BLaER1 (cell line): ENCODE measurements around the gene GAS6.

Experiments used
- H3K27ac ChIP-seq: shearing (Covaris generic); formaldehyde crosslinking; 2 replicates; pipeline ENCODE4 v1.8.1; 2022
- H3K27me3 ChIP-seq: shearing (Covaris generic); formaldehyde crosslinking; 2 replicates; pipeline ENCODE4 v1.8.1; 2022
- H3K36me3 ChIP-seq: shearing (Covaris generic); formaldehyde crosslinking; 2 replicates; pipeline ENCODE4 v1.8.1; 2022
- H3K4me1 ChIP-seq: shearing (Covaris generic); formaldehyde crosslinking; 2 replicates; pipeline ENCODE4 v1.8.1; 2022
- H3K4me2 ChIP-seq: shearing (Covaris generic); formaldehyde crosslinking; 2 replicates; pipeline ENCODE4 v1.8.1; 2022
- H3K4me3 ChIP-seq: shearing (Covaris generic); formaldehyde crosslinking; 2 replicates; pipeline ENCODE4 v1.8.1; 2022
- H3K9ac ChIP-seq: shearing (Covaris generic); formaldehyde crosslinking; 2 replicates; pipeline ENCODE4 v1.8.1; 2022
- H3K9me3 ChIP-seq: shearing (Covaris generic); formaldehyde crosslinking; 2 replicates; pipeline ENCODE4 v1.8.1; 2022
- H4K20me1 ChIP-seq: shearing (Covaris generic); formaldehyde crosslinking; 2 replicates; pipeline ENCODE4 v1.8.1; 2022
- Cebpa-rat ChIP-seq: shearing (Covaris generic); IDR thresholded peaks from 2 replicates; pipeline ENCODE4 v1.8.1; 2022

GAS6 gene

DNA sequence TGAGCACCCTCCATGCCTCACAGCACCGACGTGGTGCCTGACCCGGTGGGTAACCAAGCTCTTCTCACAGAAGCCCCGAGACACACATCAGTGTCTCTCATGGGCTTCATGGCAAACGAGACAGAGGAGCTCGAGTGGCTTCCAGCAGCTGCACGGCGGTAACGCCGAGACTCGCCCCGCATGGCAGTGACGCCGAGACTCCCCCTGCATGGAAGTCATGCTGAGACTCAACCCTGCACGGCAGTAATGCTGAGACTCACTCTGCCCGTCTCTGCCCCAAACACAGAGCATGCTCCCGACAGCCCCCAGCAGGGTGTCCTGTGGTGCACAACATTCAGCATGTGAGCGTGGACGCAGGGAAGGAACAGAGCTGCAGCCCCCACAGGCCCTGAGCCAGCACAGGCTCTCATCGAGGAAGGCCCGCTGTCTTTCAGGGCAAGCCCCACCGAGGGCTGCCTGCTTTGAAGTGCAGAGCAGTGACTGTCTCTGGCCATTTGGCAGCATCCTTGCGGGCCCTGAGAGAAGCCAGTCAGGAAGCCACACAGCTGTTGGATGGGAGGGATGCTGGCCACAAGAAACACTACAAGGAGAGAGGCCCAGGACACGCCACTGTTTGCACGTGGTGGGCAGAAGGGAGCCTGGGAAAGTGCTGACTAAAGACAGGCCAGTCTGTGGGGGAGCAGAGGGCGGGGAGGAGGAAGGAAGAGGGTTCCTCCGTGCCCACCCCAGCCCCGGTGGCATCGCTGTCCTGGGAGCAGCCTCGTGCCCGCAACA, 9.5 kb downstream of the GAS6 start:
- peak overlapping the region; percentile 31; the same call in 1 of the 2 replicates for H3K4me3 ChIP-seq
- no peaks in the 10 kb centered on the region for H3K36me3 ChIP-seq
- H3K4me2 ChIP-seq, result peak overlapping the region; percentile 88
- peak overlapping the region; percentile 29; the same call in 1 of the 2 replicates for H3K27ac ChIP-seq
- H3K4me1 ChIP-seq, result peaks cover 48% of the 10 kb centered on the region
- no peak for TF ChIP-seq Cebpa-rat
- H3K9me3 ChIP-seq, result no peaks in the 10 kb centered on the region
- H4K20me1 ChIP-seq, result peaks cover 77% of the 10 kb centered on the region
- peaks cover 22% of the 10 kb centered on the region for H3K27me3 ChIP-seq
- peak overlapping the region; percentile 51; the same call in 1 of the 2 replicates for H3K9ac ChIP-seq

DNA sequence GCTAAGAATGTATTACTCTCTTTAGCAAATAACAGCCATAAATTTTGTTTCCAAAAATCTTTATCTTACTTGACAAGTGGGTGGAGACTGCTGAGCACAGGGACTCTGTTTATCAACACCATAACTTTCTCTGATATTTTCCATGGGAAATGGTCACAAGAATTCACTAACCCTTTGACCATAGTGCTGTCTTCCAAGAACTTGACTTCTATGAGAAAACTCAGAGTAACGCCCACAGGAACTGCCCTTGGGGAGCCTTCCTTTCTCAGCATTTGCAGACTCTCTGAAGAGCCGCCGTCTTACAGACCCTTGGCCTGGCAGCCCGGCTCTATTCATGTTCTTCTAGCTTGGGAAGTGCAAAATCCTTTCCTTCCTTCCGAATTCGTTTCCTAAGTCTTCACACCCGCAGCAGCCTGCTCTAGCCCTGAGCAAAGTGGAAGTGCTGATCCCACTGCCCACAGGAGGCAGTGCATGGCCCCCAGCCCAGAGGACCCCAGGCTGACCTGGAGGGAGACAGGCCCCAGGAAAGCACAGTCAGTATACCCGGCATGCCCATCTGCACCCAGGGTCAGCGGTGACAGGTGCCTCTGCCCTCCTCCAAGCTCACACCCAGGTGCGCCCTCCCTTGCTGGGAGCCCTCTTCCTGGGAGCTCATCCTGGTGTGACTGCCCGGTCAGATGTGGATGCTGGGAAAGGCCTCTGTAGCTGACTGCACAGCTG, 10.2 kb downstream of the GAS6 start:
- no peak for TF ChIP-seq Cebpa-rat
- H3K27ac ChIP-seq, result peak overlapping the region; percentile 29; the same call in 1 of the 2 replicates
- H3K4me2 ChIP-seq, result peak overlapping the region; percentile 88
- no peaks in the 10 kb centered on the region for H3K36me3 ChIP-seq
- no peaks in the 10 kb centered on the region for H3K9me3 ChIP-seq
- peaks cover 24% of the 10 kb centered on the region for H3K27me3 ChIP-seq
- peaks cover 85% of the 10 kb centered on the region for H4K20me1 ChIP-seq
- peak overlapping the region; percentile 31; the same call in 1 of the 2 replicates for H3K4me3 ChIP-seq
- peaks cover 48% of the 10 kb centered on the region for H3K4me1 ChIP-seq
- H3K9ac ChIP-seq, result peak overlapping the region; percentile 51; the same call in 1 of the 2 replicates

- Histone ChIP-seq H3K4me1 (peaks cover 48% of the 10 kb centered on the region), H3K27ac (no peak overlapping the region), H3K9me3 (no peaks in the 10 kb centered on the region), H3K4me2 (peak overlapping the region; percentile 88), H3K27me3 (peaks cover 21% of the 10 kb centered on the region), H3K9ac (no peak overlapping the region), H3K36me3 (no peaks in the 10 kb centered on the region), H3K4me3 (no peak overlapping the region), H4K20me1 (peaks cover 90% of the 10 kb centered on the region)
- no peak for TF ChIP-seq Cebpa-rat
Measured at GRCh38 chr13:113852536-113853517, 11.0 kb downstream of the GAS6 start.

GRCh38 chr13:113851826-113852535, 11.9 kb downstream of the GAS6 start:
- H3K9ac ChIP-seq, result no peak overlapping the region
- H3K4me1 ChIP-seq, result peaks cover 50% of the 10 kb centered on the region
- H3K4me2 ChIP-seq, result no peak overlapping the region
- no peak overlapping the region for H3K4me3 ChIP-seq
- H3K9me3 ChIP-seq, result no peaks in the 10 kb centered on the region
- no peaks in the 10 kb centered on the region for H3K36me3 ChIP-seq
- TF ChIP-seq Cebpa-rat, result no peak
- peaks cover 90% of the 10 kb centered on the region for H4K20me1 ChIP-seq
- H3K27me3 ChIP-seq, result peaks cover 18% of the 10 kb centered on the region
- H3K27ac ChIP-seq, result no peak overlapping the region

DNA sequence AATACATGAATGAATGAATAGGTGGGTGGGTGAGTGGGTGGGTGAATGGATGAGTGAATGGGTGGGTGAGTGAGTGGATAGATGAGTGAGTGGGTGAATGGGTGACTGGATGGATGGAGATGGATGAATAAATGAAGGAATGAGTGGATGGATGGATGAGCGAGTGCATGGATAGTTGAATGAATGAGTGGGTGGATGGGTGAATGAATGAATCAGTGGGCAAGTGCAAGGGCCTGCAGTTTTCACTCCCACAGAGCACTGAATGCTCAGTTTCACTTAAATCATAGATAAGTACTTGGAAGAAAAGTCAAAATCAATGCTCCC, 12.4 kb downstream of the GAS6 start:
- TF ChIP-seq Cebpa-rat, result no peak
- Histone ChIP-seq H3K4me2 (no peak overlapping the region), H3K27me3 (peaks cover 17% of the 10 kb centered on the region), H4K20me1 (peaks cover 90% of the 10 kb centered on the region), H3K9me3 (no peaks in the 10 kb centered on the region), H3K36me3 (no peaks in the 10 kb centered on the region), H3K9ac (no peak overlapping the region), H3K4me3 (no peak overlapping the region), H3K4me1 (peaks cover 52% of the 10 kb centered on the region), H3K27ac (no peak overlapping the region)

DNA sequence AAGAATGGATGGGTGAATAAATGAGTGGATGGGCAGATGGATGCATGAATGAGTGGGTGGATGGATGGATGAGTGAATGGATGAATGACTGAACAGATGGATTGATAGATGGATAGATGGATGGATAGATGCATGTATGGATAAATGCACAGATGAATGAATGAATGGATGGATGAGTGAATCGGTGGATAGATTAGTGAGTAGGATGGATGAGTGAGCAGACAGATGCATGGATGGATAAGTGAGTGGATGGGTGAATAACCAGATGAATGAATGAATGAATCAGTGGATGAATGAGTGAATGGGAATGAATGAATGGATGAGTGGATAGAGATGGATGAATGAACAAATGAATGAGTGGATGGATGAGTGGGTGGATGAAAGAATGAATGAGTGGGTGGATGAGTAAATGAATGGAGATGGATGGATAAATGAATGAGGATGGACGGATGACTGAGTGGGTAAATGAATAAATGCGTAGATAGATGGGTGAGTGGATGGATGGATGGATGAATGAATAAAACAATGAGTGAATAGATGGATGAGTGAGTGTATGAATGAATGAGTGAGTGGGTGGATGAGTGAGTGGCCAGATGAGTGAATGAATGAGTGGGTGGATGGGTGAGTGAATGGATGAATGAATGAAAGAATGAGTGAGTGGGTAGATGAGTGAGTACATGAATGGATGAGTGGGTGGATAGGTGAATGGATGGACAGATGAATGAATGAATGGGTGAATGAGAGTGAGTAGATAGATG, 13.0 kb downstream of the GAS6 start:
- no peak for TF ChIP-seq Cebpa-rat
- H3K27me3 ChIP-seq, result peaks cover 15% of the 10 kb centered on the region
- H4K20me1 ChIP-seq, result peaks cover 90% of the 10 kb centered on the region
- H3K27ac ChIP-seq, result no peak overlapping the region
- no peak overlapping the region for H3K4me3 ChIP-seq
- H3K9me3 ChIP-seq, result no peaks in the 10 kb centered on the region
- H3K4me2 ChIP-seq, result no peak overlapping the region
- no peak overlapping the region for H3K9ac ChIP-seq
- H3K36me3 ChIP-seq, result no peaks in the 10 kb centered on the region
- peaks cover 52% of the 10 kb centered on the region for H3K4me1 ChIP-seq

- H4K20me1 ChIP-seq, result peaks cover 88% of the 10 kb centered on the region
Measured at GRCh38 chr13:113849981-113850721, 13.7 kb downstream of the GAS6 start.

DNA sequence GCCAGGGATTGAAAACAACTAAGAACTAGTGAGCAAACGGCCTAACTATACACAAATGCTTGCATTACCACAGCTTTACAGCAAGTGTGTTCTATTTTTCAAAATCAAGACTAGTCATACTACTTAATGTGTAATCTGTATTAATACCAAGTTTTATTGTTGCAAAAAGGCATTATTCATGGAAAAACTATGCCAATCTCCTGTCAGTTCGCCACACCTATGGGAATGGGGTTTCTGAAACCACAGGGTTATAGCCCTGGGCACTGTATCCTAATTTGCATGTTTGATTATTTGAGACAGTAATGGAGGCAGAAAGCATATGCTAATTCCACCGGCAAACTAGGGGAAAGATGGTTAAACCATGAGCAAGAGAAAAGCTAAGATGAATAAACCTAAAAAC, 14.3 kb downstream of the GAS6 start:
- H3K4me1 ChIP-seq, result peaks cover 50% of the 10 kb centered on the region
- H3K9ac ChIP-seq, result no peak overlapping the region
- peaks cover 88% of the 10 kb centered on the region for H4K20me1 ChIP-seq
- peaks cover 17% of the 10 kb centered on the region for H3K27me3 ChIP-seq
- no peak overlapping the region for H3K4me2 ChIP-seq
- no peaks in the 10 kb centered on the region for H3K9me3 ChIP-seq
- no peak for TF ChIP-seq Cebpa-rat
- H3K36me3 ChIP-seq, result no peaks in the 10 kb centered on the region
- H3K4me3 ChIP-seq, result no peak overlapping the region
- H3K27ac ChIP-seq, result no peak overlapping the region

More at GRCh38 chr13:113849981-113850721, 13.7 kb downstream of the GAS6 start:
- no peak for TF ChIP-seq Cebpa-rat
- Histone ChIP-seq H3K27me3 (peaks cover 14% of the 10 kb centered on the region), H3K36me3 (no peaks in the 10 kb centered on the region), H3K9me3 (no peaks in the 10 kb centered on the region), H3K4me2 (no peak overlapping the region), H3K4me3 (no peak overlapping the region), H3K4me1 (peaks cover 50% of the 10 kb centered on the region), H3K9ac (no peak overlapping the region), H3K27ac (no peak overlapping the region)
